Activated naive CD8-positive, alpha-beta T cell (primary cell): ENCODE measurements around the gene CASP14.
"Not testable (repeated sequence)": the region's sequence is repeated elsewhere in the genome, so short reads cannot be mapped to it uniquely, and the experiment has no call there.

Source experiments
- H3K27ac Mint-ChIP-seq: one replicate; pipeline ENCODE4 v1.8.0; 2021; ENCODE audit warnings: mixed read lengths
- H3K27me3 Mint-ChIP-seq: one replicate; pipeline ENCODE4 v1.8.0; 2021; ENCODE audit warnings: mixed read lengths
- H3K36me3 Mint-ChIP-seq: one replicate; pipeline ENCODE4 v1.8.0; 2021; ENCODE audit warnings: mixed read lengths
- H3K4me1 Mint-ChIP-seq: one replicate; pipeline ENCODE4 v1.8.0; 2021; ENCODE audit warnings: low read depth, mixed read lengths
- H3K4me3 Mint-ChIP-seq: one replicate; pipeline ENCODE4 v1.8.0; 2021; ENCODE audit warnings: mild to moderate bottlenecking, mixed read lengths
- H3K9me3 Mint-ChIP-seq: one replicate; pipeline ENCODE4 v1.8.0; 2021; ENCODE audit warnings: low read depth, mixed read lengths

The CASP14 gene, protein sequence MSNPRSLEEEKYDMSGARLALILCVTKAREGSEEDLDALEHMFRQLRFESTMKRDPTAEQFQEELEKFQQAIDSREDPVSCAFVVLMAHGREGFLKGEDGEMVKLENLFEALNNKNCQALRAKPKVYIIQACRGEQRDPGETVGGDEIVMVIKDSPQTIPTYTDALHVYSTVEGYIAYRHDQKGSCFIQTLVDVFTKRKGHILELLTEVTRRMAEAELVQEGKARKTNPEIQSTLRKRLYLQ

DNA sequence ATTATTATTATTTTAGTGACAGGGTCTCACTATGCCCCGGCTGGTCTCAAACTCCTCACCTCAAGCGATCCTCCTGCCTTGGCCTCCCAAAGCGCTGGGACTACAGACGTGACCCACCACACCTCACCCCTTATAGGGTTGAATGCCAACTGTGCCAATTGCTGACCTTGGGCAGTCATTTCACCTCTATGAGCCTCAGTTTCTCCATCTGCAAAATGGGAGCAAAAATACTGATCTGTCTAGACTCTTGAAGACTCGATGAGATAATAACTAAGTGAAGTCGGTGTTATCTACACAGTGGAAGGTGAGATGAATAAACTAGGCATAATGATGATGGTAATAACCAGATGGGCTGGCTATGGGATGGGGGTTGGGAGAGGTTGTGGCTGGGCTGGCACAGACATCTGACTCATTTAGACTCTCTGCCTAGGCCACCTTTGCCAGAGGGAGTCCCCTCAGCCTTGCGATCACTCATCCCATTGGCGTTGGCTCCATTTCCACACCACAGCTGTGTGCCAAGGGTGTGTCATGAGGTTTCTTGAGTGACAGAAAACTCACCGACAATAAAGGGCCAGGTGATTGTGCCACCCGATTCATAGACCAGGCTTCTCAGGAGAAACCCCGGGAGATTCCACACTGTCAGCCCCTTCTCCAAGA lies at the start of gene CASP14:
Gene CASP14 (plus strand): TSS at position 596 of the 657 bp plus-strand sequence. CDS start 2,772 bp downstream, outside the sequence.
- no peaks in the 10 kb centered on the region for H3K4me1 Mint-ChIP-seq
- H3K27me3 Mint-ChIP-seq: peaks cover 28% of the 10 kb centered on the region
- H3K4me3 Mint-ChIP-seq: no peak within 1 kb of the TSS
- H3K36me3 Mint-ChIP-seq: no peaks in the 10 kb centered on the region
- H3K27ac Mint-ChIP-seq: peak within 1 kb of the TSS; percentile 13
- no peaks in the 10 kb centered on the region for H3K9me3 Mint-ChIP-seq

DNA sequence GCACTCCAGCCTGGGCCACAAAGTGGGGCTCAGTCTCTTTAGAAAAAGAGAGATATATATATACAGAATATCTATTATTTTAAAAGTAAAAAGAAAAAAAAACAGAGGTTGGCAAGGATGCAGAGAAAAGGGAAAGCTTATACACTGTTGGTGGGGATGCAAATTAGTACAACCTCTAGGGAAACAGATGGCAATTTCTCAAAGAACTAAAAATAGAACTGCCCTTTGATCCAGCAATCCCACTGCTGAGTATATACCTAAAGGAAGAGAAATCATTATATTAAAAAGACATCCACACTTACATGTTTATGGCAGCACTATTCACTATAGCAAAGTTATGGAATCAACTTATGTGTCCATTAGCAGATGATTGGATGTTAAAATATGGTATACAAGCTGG lies 41.0 kb upstream of the CASP14 start:
- Mint-ChIP-seq H3K9me3 (no peaks in the 10 kb centered on the region), H3K36me3 (no peaks in the 10 kb centered on the region), H3K27me3 (peaks cover 33% of the 10 kb centered on the region), H3K4me1 (no peaks in the 10 kb centered on the region), H3K4me3 (no peak overlapping the region), H3K27ac (no peak overlapping the region)

DNA sequence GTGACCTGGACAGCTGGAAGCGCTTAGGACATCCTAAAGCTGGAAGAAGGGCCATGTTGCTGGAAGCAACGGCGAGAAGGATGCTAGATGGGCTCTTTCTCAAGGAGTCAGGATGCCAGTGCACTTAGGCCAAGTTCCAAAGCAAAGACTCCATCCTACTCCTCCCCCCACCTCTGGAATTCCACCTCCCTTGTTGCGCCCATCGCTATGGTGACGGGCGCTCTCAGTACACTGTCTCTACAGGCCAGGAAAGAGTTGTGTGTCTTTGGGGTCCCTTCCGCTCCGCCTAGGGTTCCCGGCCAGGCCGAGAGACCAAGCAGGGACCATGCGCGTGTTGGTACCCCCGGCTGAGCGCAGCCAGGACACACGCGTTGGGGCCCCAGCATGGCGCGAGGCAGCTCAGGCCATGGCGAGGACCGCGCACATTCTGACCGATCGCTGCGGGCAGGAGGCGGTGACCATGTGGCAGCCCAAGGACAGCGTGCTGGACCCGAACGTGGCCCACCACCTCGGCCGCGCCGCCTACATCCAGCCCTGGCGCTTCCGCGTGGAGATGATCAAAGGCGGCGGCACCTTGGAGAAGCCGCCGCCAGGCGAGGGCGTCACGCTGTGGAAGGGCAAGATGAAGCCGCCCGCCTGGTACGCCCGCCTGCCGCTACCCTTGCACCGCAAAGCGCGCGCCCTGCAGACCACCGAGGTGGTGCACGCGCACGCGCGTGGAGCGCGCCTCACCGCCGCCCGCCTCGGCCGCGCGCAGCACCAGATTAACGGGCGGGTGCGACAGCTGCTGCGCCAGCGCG lies 38.6 kb upstream of the CASP14 start:
- Mint-ChIP-seq H3K27me3 (peaks cover 42% of the 10 kb centered on the region), H3K27ac (no peak overlapping the region), H3K4me1 (no peaks in the 10 kb centered on the region), H3K4me3 (no peak overlapping the region), H3K9me3 (peaks cover 4% of the 10 kb centered on the region), H3K36me3 (no peaks in the 10 kb centered on the region)

DNA sequence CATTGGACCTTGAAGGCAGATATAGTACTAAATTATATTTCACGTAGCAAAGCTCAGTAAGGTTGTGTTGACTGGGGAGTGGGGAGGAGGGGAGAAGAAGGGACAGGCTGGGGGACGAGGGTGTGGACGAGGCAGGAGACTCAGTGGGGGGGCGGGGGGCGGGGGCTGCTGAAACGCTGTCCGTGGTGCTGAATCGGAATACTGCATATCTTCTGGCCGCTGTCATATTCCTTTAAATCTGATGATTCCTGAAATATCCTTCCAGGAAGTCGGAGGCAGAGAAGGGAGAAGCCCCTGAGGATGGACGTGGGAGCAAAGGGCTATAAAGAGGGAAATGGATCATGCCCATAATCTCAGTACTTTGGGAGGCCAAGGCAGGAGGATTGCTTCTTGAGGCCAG lies 34.7 kb upstream of the CASP14 start:
- Mint-ChIP-seq H3K4me1 (no peaks in the 10 kb centered on the region), H3K9me3 (peaks cover 4% of the 10 kb centered on the region), H3K4me3 (no peak overlapping the region), H3K27me3 (peaks cover 42% of the 10 kb centered on the region), H3K36me3 (no peaks in the 10 kb centered on the region), H3K27ac (no peak overlapping the region)

DNA sequence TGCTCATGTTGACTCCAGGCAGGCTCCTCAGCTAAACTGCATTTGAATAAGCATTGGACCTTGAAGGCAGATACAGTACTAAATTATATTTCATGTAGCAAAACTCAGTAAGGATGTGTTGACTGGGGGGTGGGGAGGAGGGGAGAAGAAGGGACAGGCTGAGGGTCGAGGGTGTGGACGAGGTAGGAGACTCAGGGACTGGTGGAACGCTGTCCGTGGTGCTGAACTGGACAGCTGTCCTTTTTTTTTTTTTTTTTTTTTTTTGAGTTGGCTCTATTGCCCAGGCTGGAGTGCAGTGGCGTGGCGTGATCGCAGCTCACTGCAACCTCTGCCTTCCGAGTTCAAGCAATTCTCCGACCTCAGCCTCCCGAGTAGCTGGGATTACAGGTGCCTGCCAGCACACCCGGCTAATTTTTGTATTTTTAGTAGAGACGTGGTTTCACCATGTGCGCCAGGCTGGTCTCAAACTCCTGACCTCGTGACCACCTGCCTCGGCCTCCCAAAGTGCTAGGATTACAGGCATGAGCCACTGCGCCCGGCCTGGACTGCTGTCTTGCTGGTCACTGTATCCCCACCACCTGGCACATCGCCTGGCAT lies 33.2 kb upstream of the CASP14 start:
- no peaks in the 10 kb centered on the region for H3K36me3 Mint-ChIP-seq
- H3K4me1 Mint-ChIP-seq: no peaks in the 10 kb centered on the region
- H3K9me3 Mint-ChIP-seq: peaks cover 4% of the 10 kb centered on the region
- no peak overlapping the region for H3K27ac Mint-ChIP-seq
- no peak overlapping the region for H3K4me3 Mint-ChIP-seq
- peaks cover 35% of the 10 kb centered on the region for H3K27me3 Mint-ChIP-seq

DNA sequence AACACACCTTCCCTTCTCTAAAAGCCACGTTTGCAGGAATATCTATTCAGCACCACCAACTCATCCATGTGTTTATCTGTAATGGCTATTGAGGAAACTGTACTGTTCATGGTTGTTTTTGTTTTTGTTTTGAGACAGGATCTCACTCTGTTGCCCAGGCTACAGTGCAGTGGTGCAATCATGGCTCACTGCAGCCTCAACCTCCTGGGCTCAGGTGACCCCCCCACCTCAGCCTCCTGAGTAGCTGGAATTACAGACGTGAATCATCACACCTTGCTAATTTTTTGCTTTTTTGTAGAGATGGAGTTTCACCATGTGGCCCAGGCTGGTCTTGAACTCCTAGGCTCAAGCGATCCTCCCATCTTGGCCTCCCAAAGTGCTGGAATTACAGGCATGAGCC lies 30.4 kb upstream of the CASP14 start:
- H3K9me3 Mint-ChIP-seq, H3K4me3 Mint-ChIP-seq, H3K36me3 Mint-ChIP-seq, H3K27ac Mint-ChIP-seq, H3K4me1 Mint-ChIP-seq: not testable (repeated sequence)
- H3K27me3 Mint-ChIP-seq: peaks cover 21% of the 10 kb centered on the region

DNA sequence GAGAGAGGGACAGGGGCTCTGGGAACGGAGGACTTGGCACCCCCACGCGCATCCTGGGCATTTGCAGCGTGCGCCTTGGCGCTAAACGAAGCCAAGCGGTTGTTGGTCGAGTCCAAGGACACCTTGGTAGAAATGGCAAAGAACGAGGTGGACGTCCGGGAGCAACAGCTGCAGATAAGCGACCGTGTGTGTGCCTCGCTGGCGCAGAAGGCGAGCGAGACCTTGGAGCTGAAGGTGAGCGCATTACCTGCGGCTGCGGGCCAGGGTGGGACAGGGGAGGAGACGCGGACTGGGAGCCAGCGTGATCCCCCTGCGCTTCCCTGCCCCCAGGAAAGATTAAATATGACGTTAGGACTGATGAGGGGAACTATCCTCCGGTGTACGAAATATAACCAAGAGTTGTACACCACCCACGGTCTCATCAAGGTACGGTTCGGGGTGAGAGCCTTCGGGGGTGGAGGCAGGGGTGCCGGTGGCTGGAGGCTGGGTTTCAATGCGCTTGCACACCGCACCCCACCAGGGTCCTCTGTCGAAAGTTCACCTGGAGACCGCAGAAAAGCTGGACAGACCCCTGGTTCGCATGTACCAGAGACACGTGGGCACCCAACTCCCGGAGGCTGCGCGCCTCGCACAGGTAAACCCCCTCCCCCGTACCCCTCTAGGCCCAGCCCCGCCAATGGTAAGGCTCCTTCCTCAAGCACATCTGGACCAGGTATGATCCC lies 27.8 kb upstream of the CASP14 start:
- Mint-ChIP-seq H3K4me1 (no peaks in the 10 kb centered on the region), H3K27ac (no peak overlapping the region), H3K36me3 (no peaks in the 10 kb centered on the region), H3K27me3 (peaks cover 8% of the 10 kb centered on the region), H3K9me3 (no peaks in the 10 kb centered on the region), H3K4me3 (no peak overlapping the region)

DNA sequence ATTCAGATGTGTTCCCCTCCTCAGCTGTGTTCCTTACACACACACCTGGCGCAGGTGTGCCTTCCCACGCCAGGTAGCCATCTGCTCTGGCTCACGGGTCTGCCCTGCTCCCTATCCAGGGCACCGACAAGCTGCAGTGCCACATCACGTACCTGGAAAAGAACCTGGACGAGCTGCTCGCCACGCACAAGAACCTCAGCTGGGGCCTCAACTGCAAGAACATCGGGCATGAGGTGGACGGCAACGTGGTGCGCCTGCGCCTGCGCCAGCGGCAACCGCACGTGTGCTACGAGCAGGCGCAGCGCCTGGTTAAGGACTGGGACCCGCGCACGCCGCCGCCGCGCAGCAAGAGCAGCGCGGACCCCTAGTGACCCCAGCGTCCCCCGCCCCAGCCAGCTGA lies 26.5 kb upstream of the CASP14 start:
- Mint-ChIP-seq H3K36me3 (no peaks in the 10 kb centered on the region), H3K27me3 (peaks cover 4% of the 10 kb centered on the region), H3K27ac (no peak overlapping the region), H3K4me3 (no peak overlapping the region), H3K9me3 (no peaks in the 10 kb centered on the region), H3K4me1 (no peaks in the 10 kb centered on the region)

DNA sequence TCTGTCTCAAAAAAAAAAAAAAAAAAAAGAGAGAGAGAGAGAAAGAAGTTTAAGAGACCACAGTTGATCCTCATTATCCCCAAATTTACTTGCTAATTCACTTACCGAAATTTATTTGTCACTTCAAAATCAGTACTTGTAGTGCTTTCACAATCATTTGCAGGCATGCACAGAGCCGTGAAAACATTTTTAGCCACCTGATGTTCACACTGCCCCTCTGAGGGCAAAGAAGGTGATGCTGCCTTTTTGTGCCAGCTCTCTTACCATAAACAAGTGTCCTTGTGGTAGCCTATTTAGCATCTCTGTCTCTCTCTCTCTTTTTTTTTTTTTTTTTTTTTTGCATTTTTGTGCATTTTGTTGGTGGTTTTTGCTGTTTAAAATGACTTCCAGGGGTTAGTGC lies 24.1 kb upstream of the CASP14 start:
- Mint-ChIP-seq H3K9me3 (no peaks in the 10 kb centered on the region), H3K4me1 (no peaks in the 10 kb centered on the region)

DNA sequence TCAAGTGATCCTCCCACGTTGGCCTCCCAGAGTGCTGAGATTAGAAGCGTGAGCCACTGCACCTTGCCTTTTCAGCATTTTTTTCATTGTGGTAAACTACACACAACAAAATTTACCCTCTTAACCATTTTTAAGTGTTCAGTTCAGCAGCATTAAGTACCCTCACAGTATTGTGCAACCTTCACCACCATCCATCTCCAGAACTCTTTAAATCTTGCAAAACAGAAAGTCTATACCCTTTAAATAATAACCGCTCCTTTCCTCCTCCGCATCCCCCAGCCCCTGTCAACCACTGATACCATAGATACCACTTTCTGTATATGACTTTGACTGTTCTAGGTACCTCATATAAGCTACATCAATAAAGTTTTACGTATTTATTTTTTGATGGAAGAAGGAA lies 20.8 kb upstream of the CASP14 start:
- Mint-ChIP-seq H3K27ac (no peak overlapping the region), H3K4me1 (no peaks in the 10 kb centered on the region)

More for the DNA sequence above, 24.1 kb upstream of the CASP14 start:
- no peaks in the 10 kb centered on the region for H3K36me3 Mint-ChIP-seq
- H3K27me3 Mint-ChIP-seq: peaks cover 4% of the 10 kb centered on the region
- no peak overlapping the region for H3K4me3 Mint-ChIP-seq
- no peak overlapping the region for H3K27ac Mint-ChIP-seq

DNA sequence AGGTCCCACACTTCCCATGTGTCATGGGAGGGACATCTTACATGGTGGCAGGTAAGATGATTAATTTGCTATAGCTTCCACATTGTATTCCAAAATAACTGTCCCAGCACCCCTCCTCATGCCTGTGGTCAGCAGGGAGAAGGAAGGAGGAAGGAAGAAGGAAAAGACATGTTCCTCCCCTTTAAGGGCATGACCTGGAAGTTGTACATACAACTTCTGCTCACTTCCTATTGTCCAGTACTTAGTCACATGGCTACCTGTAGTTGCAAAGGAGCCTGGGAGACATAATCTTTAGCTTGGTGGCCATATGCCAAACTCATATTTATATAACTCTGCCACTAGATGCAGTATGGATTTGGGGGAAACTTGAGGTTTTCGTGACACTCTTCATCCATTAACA lies 17.6 kb upstream of the CASP14 start:
- Mint-ChIP-seq H3K36me3 (no peaks in the 10 kb centered on the region), H3K4me3 (no peak overlapping the region), H3K4me1 (no peaks in the 10 kb centered on the region), H3K9me3 (no peaks in the 10 kb centered on the region), H3K27ac (no peak overlapping the region), H3K27me3 (peaks cover 18% of the 10 kb centered on the region)

More for the DNA sequence above, 20.8 kb upstream of the CASP14 start:
- no peaks in the 10 kb centered on the region for H3K9me3 Mint-ChIP-seq
- no peaks in the 10 kb centered on the region for H3K36me3 Mint-ChIP-seq
- no peak overlapping the region for H3K4me3 Mint-ChIP-seq
- H3K27me3 Mint-ChIP-seq: peaks cover 10% of the 10 kb centered on the region

DNA sequence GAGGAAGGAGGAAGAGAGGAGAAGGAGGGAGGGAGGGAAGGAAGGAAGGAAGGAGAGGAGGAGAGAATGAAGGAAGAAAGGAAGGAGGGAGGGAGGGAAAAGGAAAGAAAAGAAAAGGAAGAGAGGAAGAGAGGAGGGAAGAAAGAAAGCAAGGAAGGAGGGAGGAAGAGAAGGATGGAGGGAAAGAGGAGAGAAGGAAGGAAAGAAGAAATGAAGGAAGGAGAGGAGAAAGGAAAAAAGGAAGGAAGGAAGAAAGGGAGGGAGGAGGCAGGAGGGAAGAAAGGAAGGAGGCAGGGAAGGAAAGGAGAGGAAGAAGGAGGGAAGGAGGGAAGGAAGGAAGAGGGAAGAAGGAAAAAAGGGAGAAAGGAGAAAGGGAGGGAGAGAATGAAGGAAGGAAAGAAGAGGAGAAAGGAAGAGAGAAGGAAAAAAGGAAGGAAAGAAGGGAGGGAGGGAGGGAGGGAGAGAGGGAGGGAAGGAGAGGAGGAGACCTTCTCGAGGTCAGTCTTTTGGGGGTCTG lies 13.4 kb upstream of the CASP14 start:
- Mint-ChIP-seq H3K4me1 (no peaks in the 10 kb centered on the region), H3K27ac (no peak overlapping the region), H3K36me3 (no peaks in the 10 kb centered on the region), H3K27me3 (peaks cover 31% of the 10 kb centered on the region), H3K4me3 (no peak overlapping the region), H3K9me3 (no peaks in the 10 kb centered on the region)

DNA sequence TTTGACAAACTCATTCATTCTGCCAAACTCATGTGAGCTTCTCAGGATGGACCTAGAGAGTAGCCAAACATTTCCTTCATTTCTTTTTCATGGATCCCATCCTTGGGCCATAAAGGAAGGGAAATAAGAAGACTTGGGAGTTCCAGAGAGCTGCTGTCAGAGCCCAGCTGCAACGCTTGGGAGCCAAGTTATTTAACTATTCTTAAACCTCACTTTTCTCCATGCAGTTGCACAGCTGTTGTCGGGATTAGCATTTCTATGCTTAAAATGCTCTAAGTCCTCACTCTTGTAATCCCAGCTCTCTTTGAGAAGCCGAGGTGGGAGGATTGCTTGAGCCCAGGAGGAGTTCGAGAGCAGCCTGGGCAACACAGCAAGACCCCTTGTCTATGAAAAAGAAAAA lies 11.7 kb upstream of the CASP14 start:
- Mint-ChIP-seq H3K36me3 (no peaks in the 10 kb centered on the region), H3K4me3 (no peak overlapping the region), H3K27ac (no peak overlapping the region), H3K9me3 (no peaks in the 10 kb centered on the region), H3K27me3 (peaks cover 26% of the 10 kb centered on the region), H3K4me1 (no peaks in the 10 kb centered on the region)

DNA sequence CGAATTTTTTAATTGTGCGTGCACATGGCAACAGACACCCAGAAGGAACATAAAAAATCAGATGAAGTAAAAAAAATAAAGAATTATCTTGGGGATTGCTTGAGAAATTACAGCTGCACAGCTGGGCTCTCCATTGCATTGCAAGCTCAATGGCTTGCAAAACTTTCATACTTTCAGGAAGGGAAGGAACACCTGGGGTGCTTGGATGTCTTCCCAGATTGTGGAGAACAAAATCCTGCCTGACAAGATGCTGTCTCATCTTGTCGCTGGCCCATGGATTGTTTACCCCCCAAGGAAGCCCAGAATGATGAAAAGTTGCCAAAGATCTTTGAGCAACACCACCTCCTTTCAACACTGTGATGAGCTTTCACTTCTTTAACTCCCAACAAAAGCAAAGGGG lies 11.0 kb upstream of the CASP14 start:
- no peaks in the 10 kb centered on the region for H3K9me3 Mint-ChIP-seq
- no peaks in the 10 kb centered on the region for H3K4me1 Mint-ChIP-seq
- H3K36me3 Mint-ChIP-seq: no peaks in the 10 kb centered on the region
- H3K27ac Mint-ChIP-seq: no peak overlapping the region
- peaks cover 25% of the 10 kb centered on the region for H3K27me3 Mint-ChIP-seq
- H3K4me3 Mint-ChIP-seq: no peak overlapping the region
